Muscle layer of duodenum (tissue), 2 donors: ENCODE results near the gene CRELD2.
A peak's percentile ranks its signal among the peaks of the same experiment; 100 is the strongest.

Source experiments
- H3K27ac ChIP-seq: one replicate; pipeline ENCODE4 v1.7.0; 2013; ENCODE audit warnings: mild to moderate bottlenecking, low read length
- H3K27me3 ChIP-seq: one replicate; pipeline ENCODE4 v1.7.0; 2013; ENCODE audit warnings: low read depth, mild to moderate bottlenecking, control low read depth, low read length
- H3K36me3 ChIP-seq, 2 donors: one replicate each; pipeline ENCODE4 v1.7.0; 2013; ENCODE audit warnings: low read length in 2 of 2, control low read depth in 1 of 2, mild to moderate bottlenecking in 1 of 2; ENCODE audit not compliant: insufficient read depth in 2 of 2, control insufficient read depth in 1 of 2
- H3K4me1 ChIP-seq, 2 donors: one replicate each; pipeline ENCODE4 v1.7.0; 2013; ENCODE audit warnings: low read length in 2 of 2, mild to moderate bottlenecking in 2 of 2, control low read depth in 1 of 2, moderate library complexity in 1 of 2; ENCODE audit not compliant: insufficient read depth in 2 of 2, control insufficient read depth in 1 of 2
- H3K4me3 ChIP-seq, 2 donors: one replicate each; pipeline ENCODE4 v1.7.0; 2013; ENCODE audit warnings: low read length in 2 of 2, low read depth in 1 of 2, mild to moderate bottlenecking in 1 of 2
- H3K9me3 ChIP-seq, 2 donors: one replicate each; pipeline ENCODE4 v1.7.0; 2013; ENCODE audit warnings: low read length in 2 of 2, control low read depth in 1 of 2, mild to moderate bottlenecking in 1 of 2; ENCODE audit not compliant: control insufficient read depth in 1 of 2
- donor health status: healthy.

Gene CRELD2, protein sequence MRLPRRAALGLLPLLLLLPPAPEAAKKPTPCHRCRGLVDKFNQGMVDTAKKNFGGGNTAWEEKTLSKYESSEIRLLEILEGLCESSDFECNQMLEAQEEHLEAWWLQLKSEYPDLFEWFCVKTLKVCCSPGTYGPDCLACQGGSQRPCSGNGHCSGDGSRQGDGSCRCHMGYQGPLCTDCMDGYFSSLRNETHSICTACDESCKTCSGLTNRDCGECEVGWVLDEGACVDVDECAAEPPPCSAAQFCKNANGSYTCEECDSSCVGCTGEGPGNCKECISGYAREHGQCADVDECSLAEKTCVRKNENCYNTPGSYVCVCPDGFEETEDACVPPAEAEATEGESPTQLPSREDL

DNA sequence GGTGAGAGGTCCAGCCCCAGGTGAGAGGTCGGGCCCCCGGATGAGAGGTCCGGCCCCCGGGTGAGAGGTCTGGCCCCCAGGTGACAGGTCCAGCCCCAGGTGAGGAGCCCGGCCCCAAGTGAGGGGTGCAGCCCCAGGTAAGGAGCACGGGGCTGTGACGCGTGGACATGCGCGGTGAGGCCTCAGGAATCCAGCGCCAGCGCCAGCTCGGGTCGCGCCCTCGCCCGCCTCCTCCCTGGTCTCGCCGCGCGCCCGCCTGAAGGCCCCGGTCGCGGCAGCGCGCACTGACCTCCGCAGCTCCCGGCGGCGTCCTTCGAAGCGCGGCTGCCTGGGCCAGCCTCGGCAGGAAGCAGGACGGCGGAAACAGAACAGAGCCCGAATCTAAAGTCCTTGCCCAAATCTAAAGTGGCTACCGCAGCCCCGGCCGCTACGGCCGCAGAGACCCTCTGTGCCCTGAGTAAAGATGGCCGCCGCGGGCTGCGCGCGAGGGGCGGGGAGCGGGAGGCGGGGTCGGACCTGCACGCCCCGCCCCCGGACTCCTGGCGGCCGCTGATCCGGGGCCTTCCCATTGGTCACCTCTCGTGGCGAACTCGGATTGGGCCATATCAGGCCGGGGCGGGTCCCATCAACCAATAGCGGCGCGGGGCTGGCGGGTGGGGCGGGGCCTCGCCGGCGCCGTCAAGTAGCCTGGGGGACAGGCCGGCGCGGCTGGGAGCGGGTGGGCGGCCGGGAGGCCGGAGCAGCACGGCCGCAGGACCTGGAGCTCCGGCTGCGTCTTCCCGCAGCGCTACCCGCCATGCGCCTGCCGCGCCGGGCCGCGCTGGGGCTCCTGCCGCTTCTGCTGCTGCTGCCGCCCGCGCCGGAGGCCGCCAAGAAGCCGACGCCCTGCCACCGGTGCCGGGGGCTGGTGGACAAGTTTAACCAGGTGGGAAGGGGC lies at the start of gene CRELD2, which contains the start of gene ALG12:
TSS of gene CRELD2 (plus strand) at position 661 of the 937 bp plus-strand sequence. CDS start at position 797, 136 bp downstream.
TSS of gene ALG12 (minus strand) at position 465 of the 937 bp plus-strand sequence. CDS start 4,673 bp downstream, outside the sequence.
- no peaks in the 10 kb centered on the region for H3K27me3 ChIP-seq
- peaks cover 3 to 17% of the 10 kb centered on the region in 2 donors for H3K36me3 ChIP-seq
- peak within 1 kb of the TSS; percentile 63 to 86 for H3K4me3 ChIP-seq
- H3K27ac ChIP-seq, result peak within 1 kb of the TSS; percentile 69
- no peaks in the 10 kb centered on the region for H3K9me3 ChIP-seq
- H3K4me1 ChIP-seq, result peaks cover 0 to 23% of the 10 kb centered on the region in 2 donors

DNA sequence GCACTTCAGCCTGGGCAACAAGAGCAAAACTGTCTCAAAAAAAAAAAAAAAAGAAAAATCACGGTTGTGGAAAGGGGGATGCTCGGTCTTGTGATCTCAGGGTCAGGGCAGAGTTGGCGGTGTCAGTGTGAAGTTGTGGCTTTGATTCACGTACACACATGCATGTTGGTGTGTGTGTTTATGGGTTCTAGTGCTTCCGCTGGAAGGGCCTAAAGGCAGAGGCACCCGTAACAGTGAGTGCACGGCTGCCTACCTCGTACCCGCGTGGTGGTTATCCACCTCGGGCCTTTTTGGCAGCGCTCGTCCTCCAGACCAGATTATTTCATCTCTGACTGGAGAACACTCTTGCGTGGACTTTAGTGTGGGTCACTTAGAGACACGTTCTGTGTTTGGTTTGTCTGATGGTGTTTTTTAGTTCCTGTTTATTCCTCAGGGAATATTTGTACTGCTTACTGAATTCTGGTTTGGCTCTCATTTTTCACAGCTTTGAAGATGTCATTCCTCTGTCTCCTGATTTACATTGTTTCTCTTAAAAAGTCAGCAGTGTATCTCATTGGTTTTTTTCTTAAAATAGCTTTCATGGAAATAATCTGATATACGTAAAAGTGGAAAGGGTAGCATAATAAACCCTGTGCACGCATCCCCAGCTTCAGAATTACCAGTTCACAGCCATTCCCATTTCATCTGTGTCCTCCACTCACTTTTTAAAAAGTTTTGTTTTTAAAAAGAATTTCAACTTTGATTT lies 49.2 kb upstream of the CRELD2 start:
- H3K9me3 ChIP-seq, result peaks cover 7 to 31% of the 10 kb centered on the region in 2 donors
- H3K27me3 ChIP-seq, result no peaks in the 10 kb centered on the region
- no peak overlapping the region for H3K27ac ChIP-seq

DNA sequence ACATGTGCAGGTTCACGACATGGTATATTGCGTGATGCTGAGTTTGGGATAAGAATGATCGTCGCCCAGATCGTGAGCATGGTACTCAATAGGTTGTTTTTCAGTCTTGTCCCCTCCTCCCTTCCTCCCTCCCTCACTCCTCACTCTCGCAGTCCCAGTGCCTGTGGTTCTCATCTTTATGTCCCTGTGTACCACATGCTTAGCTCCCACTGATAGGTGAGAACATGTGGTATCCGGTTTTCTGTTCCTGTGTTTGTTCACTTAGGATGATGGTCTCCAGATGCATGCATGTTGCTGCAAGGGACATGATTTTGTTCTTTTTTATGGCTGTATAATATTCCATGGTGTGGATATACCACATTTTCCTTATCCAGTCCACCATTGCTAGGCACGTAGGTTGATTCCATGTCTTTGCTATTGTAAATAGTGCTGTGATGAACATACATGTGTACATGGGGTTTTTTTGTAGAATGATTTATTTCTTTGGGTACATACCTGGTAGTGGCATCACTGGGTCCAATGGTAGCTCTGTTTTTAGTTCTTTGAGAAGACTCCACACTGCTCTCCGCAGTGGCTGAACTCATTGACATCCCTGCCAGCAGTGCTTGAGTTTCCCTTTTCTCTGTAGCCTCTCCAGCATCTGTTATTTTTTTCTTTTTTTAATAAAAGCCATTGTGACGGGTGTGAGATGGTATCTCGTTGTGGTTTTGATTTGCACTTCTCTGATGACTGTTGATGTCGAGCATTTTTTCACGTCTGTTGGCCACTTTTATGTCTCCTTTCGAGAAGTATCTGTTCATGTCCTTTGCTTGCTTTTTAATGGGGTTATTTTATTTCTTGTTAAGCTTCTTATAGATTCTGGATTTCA lies 48.4 kb upstream of the CRELD2 start:
- peaks cover 7 to 28% of the 10 kb centered on the region in 2 donors for H3K9me3 ChIP-seq
- H3K27me3 ChIP-seq, result no peaks in the 10 kb centered on the region

More for the DNA sequence above, 49.2 kb upstream of the CRELD2 start:
- peaks cover 3% of the 10 kb centered on the region in 2 donors for H3K36me3 ChIP-seq
- no peaks in the 10 kb centered on the region for H3K4me1 ChIP-seq
- no peak overlapping the region for H3K4me3 ChIP-seq

DNA sequence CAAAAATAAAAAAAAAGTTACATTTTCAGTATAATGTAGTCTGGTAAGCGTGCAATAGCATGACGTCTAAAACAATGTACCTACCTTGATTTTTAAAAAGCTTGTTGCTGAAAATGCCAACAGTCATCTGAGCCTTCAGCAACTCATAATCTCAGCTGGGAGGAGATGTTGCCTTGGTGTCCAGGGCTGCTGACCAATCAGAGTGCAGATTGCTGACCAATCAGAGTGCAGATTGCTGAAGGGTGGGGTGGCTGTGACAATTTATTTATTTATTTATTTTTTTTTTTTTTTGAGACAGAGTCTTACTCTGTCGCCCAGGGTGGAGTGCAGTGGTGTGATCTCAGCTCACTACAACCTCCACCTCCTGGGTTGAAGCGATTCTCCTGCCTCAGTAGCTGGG lies 47.0 kb upstream of the CRELD2 start:
- Histone ChIP-seq H3K27me3 (no peaks in the 10 kb centered on the region), H3K9me3 (peaks cover 3 to 16% of the 10 kb centered on the region in 2 donors), H3K4me3 (no peak overlapping the region), H3K27ac (no peak overlapping the region), H3K36me3 (peaks cover 3 to 6% of the 10 kb centered on the region in 2 donors), H3K4me1 (no peaks in the 10 kb centered on the region)

More for the DNA sequence above, 48.4 kb upstream of the CRELD2 start:
- Histone ChIP-seq H3K27ac (no peak overlapping the region), H3K4me3 (no peak overlapping the region), H3K36me3 (peaks cover 3% of the 10 kb centered on the region in 2 donors), H3K4me1 (no peaks in the 10 kb centered on the region)

DNA sequence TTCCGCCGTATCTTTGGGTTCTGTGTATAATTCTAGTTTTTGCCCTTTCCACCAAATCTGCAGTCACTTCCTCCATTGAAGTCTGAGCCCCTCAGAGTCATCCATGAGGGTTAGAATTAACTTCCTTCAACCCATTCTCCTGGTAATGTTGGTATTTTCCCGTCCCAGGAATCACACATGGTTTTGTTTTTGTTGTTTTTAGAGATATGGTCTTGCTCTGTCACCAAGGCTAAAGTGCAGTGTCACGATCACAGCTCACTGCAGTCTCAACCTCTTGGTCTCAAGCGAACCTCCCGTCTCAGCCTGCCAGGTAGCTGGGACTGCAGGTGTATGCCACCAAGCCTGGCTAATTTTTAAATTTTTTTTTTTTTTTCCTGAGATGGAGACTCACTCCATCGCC lies 46.1 kb upstream of the CRELD2 start:
- no peak overlapping the region for H3K27ac ChIP-seq
- no peak overlapping the region for H3K4me3 ChIP-seq
- no peaks in the 10 kb centered on the region for H3K27me3 ChIP-seq
- H3K9me3 ChIP-seq, result peaks cover 0 to 9% of the 10 kb centered on the region in 2 donors
- H3K4me1 ChIP-seq, result no peaks in the 10 kb centered on the region
- peaks cover 3 to 6% of the 10 kb centered on the region in 2 donors for H3K36me3 ChIP-seq

DNA sequence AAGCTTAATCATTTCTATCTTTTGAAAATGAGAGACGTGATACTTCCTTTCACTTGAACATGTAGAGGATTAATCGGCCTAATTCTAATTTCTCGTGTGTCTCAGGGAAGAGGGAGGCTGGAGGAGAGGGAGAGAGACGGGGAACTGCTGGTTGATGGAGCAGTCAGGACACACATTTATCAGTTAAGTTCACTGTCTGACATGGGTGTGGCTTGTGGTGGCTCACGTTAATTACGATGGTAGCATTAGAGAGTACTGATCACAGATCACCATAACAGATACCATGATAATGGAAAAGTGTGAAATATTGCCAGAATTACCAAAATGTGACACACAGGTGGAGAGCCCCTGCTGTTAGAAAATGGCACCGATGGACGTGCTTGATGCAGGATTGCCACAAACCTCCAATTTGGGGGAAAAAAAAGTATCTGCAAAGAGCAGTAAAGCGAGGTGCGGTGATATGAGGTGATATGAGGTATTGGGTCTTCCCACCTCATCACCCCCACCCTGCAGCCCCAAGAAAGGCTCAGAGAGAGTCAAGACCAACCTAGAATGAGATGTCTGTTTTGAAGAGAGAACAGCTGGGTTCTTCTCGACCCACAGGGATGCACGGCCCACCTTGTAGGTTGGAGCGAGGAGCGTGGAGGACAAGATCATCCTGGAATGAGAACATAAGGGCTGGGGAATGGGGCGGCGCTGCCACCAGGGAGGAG lies 45.0 kb upstream of the CRELD2 start:
- Histone ChIP-seq H3K36me3 (peaks cover 3% of the 10 kb centered on the region in 2 donors), H3K4me3 (no peak overlapping the region), H3K27me3 (no peaks in the 10 kb centered on the region), H3K9me3 (peaks cover 0 to 9% of the 10 kb centered on the region in 2 donors), H3K4me1 (no peaks in the 10 kb centered on the region), H3K27ac (no peak overlapping the region)

DNA sequence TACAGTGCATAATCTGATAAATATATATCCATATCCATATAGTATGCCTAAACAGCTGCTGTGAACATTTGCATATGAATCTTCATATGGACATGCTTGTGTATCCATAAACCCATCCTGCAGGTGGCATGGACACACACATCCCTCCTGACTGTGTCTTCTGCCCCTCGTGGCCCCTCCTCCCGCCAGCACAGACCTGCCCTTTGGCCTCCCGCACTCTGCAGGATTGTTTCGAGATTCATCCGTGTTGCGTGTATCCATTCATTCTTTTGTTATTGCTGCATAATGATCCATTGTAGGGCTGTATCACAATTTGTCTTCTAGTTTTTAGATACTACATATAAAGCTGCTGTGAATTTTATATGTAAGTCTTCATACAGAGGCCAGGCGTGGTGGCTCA lies 40.8 kb upstream of the CRELD2 start:
- H3K27ac ChIP-seq, result no peak overlapping the region
- H3K27me3 ChIP-seq, result no peaks in the 10 kb centered on the region
- peaks cover 0 to 3% of the 10 kb centered on the region in 2 donors for H3K36me3 ChIP-seq
- H3K4me1 ChIP-seq, result no peaks in the 10 kb centered on the region
- no peak overlapping the region for H3K4me3 ChIP-seq
- H3K9me3 ChIP-seq, result no peaks in the 10 kb centered on the region

DNA sequence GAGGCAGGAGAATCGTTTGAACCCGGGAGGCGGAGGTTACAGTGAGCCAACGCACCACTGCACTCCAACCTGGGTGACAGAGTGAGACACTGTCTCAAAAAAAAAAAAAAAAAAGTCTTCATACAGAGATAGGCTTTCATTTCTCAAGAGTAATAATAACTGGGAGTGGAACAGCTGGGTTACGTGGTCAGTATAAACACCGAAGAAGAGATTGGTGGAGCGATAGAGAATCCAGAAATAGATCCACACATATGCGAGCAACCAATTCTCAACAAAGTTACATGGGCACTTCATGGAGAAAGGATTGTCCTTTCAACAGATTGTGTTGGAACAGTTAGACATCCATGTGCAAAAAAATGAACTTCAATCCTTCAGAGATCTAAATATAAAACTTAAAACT lies 40.2 kb upstream of the CRELD2 start:
- H3K4me3 ChIP-seq, result no peak overlapping the region
- H3K4me1 ChIP-seq, result no peaks in the 10 kb centered on the region
- no peak overlapping the region for H3K27ac ChIP-seq
- no peaks in the 10 kb centered on the region for H3K9me3 ChIP-seq
- no peaks in the 10 kb centered on the region for H3K27me3 ChIP-seq
- peaks cover 0 to 3% of the 10 kb centered on the region in 2 donors for H3K36me3 ChIP-seq

DNA sequence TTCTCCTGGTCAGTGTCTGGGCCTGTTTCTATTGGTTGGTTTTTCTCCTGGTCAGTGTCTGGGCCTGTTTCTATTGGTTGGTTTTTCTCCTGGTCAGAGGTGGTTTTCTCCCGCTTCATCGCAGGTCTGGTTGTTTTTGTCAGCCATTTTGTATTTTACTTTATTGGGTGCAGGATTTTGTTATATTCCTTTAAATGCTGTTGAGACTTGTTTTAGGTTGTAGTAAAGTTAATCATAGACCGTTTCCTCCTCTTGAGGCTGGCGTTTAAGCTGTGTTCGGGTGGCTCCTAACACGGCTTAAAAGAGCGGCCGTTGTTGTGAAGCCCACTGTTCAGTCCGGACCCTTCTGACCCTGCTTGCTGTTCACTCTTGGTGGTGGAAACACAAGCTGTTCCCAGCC lies 38.6 kb upstream of the CRELD2 start:
- no peak overlapping the region for H3K27ac ChIP-seq
- no peaks in the 10 kb centered on the region for H3K27me3 ChIP-seq
- no peaks in the 10 kb centered on the region for H3K4me1 ChIP-seq
- H3K36me3 ChIP-seq, result peaks cover 3 to 10% of the 10 kb centered on the region in 2 donors
- H3K4me3 ChIP-seq, result no peak overlapping the region
- no peaks in the 10 kb centered on the region for H3K9me3 ChIP-seq

DNA sequence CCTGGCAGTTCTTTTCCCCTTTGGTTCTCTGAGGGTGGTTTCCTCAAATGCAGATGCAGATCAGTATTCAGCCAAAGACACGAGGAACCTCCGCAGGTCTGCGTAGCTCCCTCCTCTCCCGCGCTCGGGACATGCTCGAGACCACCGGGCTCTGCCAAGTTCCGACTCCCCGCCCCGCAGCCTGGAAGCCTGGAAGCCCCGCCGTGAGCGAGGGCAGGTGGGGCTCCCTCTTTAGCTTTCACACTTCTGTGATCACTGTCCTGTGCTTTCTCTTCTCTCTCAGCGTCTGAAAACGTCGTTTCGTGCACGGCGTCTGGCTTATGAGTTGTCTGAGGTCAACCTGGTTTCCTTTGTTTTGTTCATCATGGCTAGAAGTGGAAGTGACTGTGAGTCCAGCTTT lies 38.2 kb upstream of the CRELD2 start:
- no peaks in the 10 kb centered on the region for H3K4me1 ChIP-seq
- peaks cover 7 to 10% of the 10 kb centered on the region in 2 donors for H3K36me3 ChIP-seq
- no peaks in the 10 kb centered on the region for H3K27me3 ChIP-seq
- no peak overlapping the region for H3K4me3 ChIP-seq
- H3K9me3 ChIP-seq, result no peaks in the 10 kb centered on the region
- H3K27ac ChIP-seq, result no peak overlapping the region
